OCI-LY7 (cell line): ENCODE data around the gene OR6F1. TPM values are rescaled to one million over a fixed set of nuclear protein-coding genes. Genes with fewer than 3 reads are reported as not detected.
"Not testable (repeated sequence)": the region's sequence is repeated elsewhere in the genome, so short reads cannot be mapped to it uniquely, and the experiment has no call there.

Experiments used
- BruUV-seq: library from RNA; stranded (reverse); fragments of 400-500 nt; replicated peaks from 2 replicates; lab custom pipeline; 2021; lab: Mats Ljungman, UMichigan
- CTCF ChIA-PET: fragments of 300-600 bp; sonication (Branson Sonifier 250); formaldehyde crosslinking; loops from one replicate; lab custom pipeline; 2022; ENCODE audit warnings: antibody characterized with exemption; ENCODE audit not compliant: unreplicated experiment; lab: Charles Lee
- POLR2A ChIA-PET: fragments of 300-600 bp; sonication (Branson Sonifier 250); formaldehyde crosslinking; loops from one replicate; lab custom pipeline; 2022; ENCODE audit warnings: antibody characterized with exemption; lab: Charles Lee
- DNase-seq: peaks from one replicate; pipeline ENCODE4 v3.0.0-alpha.2; 2015; ENCODE audit warnings: low spot score
- H2AFZ ChIP-seq: fragments of 200-600 bp; sonication (generic), shearing (Covaris generic); 2 replicates; pipeline ENCODE4 v1.6.1; 2014; ENCODE audit warnings: mild to moderate bottlenecking, antibody characterized with exemption, low read length, moderate library complexity
- H3K27ac ChIP-seq: fragments of 200-600 bp; sonication (generic); 2 replicates; pipeline ENCODE4 v1.5.1; 2014; ENCODE audit warnings: mixed run types, low read depth, mild to moderate bottlenecking, moderate library complexity, low read length, inconsistent platforms; ENCODE audit not compliant: poor library complexity, severe bottlenecking
- H3K36me3 ChIP-seq: fragments of 200-600 bp; sonication (generic); 2 replicates; pipeline ENCODE4 v1.6.1; 2014; ENCODE audit warnings: mild to moderate bottlenecking, antibody characterized with exemption, low read length, moderate library complexity, mixed read lengths; ENCODE audit not compliant: insufficient read depth
- H3K4me1 ChIP-seq: fragments of 200-600 bp; sonication (generic); 2 replicates; pipeline ENCODE4 v1.5.1; 2014; ENCODE audit warnings: mild to moderate bottlenecking, low read length; ENCODE audit not compliant: insufficient read depth, poor library complexity, severe bottlenecking
- H3K4me2 ChIP-seq: fragments of 200-600 bp; sonication (generic); 2 replicates; pipeline ENCODE4 v1.6.1; 2014; ENCODE audit warnings: mild to moderate bottlenecking, low read length
- H3K4me3 ChIP-seq: fragments of 200-600 bp; sonication (generic); 2 replicates; pipeline ENCODE4 v1.5.1; 2014; ENCODE audit warnings: mild to moderate bottlenecking, low read depth, low read length; ENCODE audit not compliant: poor library complexity, severe bottlenecking
- H3K79me2 ChIP-seq: fragments of 200-600 bp; sonication (generic); 2 replicates; pipeline ENCODE4 v1.6.1; 2016; ENCODE audit warnings: low read depth, mild to moderate bottlenecking, low read length, moderate library complexity, mixed read lengths; ENCODE audit not compliant: insufficient read depth
- H3K9me2 ChIP-seq: fragments of 200-600 bp; sonication (generic); 2 replicates; pipeline ENCODE4 v1.6.1; 2016; ENCODE audit warnings: mild to moderate bottlenecking, low read length, mixed read lengths; ENCODE audit not compliant: insufficient read depth
- H3K9me3 ChIP-seq: fragments of 200-600 bp; sonication (generic); 2 replicates; pipeline ENCODE4 v1.6.1; 2014; ENCODE audit warnings: mild to moderate bottlenecking, mixed run types, low read length, mixed read lengths
- H4K20me1 ChIP-seq: fragments of 200-600 bp; sonication (generic); 2 replicates; pipeline ENCODE4 v1.6.1; 2014; ENCODE audit warnings: mild to moderate bottlenecking, antibody characterized with exemption, low read length, moderate library complexity, mixed read lengths; ENCODE audit not compliant: insufficient read depth
- EZH2phosphoT487 ChIP-seq: fragments of 200-600 bp; sonication (generic); IDR thresholded peaks from 2 replicates; pipeline ENCODE4 v1.6.1; 2018; ENCODE audit warnings: low read depth, borderline replicate concordance, mild to moderate bottlenecking, mixed run types, antibody characterized with exemption, low read length, moderate library complexity, mixed read lengths
- intact Hi-C: fragments of 100-400 bp; cut with micrococcal nuclease; formaldehyde crosslinking; loops from one replicate; pipeline ENCODE4 v1.10.0; 2022; ENCODE audit not compliant: unreplicated experiment
- total RNA-seq, 2 experiments: library from RNA; depleted of rRNA in 1 of 2; stranded (reverse); fragments of >200 nt in 1 of 2; shearing (Covaris generic) in 1 of 2; gene quantifications; 2 replicates each; pipeline ENCODE4 v1.2.3, GENCODE V29; 2014 to 2022
- TF ChIP-seq, protein P1 (sequence below): fragments of 200-600 bp; sonication (generic); conservative IDR thresholded peaks from 2 replicates; pipeline ENCODE4 v1.5.1; 2014; ENCODE audit warnings: mild to moderate bottlenecking, antibody characterized with exemption, low read length, moderate library complexity, mixed read lengths

Gene OR6F1
- total RNA-seq, 2 experiments from 2014 or later = not detected

DNA sequence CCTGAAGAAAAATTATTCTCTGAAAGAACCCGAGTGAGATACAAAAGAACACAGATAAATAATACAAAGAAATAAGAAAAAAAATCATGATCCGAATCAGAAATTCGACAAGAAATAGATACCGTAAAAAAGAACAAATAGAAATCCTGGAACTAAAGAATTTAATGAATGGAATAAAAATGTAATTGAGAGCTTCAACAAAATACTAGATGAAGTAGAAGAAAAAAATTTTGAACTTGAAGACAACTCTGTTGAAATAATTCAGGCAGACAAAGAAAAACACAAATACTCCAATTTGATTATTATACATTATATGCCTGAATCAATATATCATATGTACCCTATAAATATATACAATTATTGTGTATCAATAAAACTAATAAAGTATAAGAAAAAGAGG is 4.8 kb upstream of the OR6F1 start:
- DNase-seq = no peak
- no TSS peak for BruUV-seq
- Histone ChIP-seq H3K4me3 (no peak overlapping the region), H2AFZ (no peak overlapping the region), H3K4me2 (no peak overlapping the region), H3K79me2 (no peaks in the 10 kb centered on the region), H3K27ac (no peak overlapping the region), H3K9me3 (no peaks in the 10 kb centered on the region), H3K9me2 (no peaks in the 10 kb centered on the region), H3K4me1 (no peaks in the 10 kb centered on the region), H3K36me3 (no peaks in the 10 kb centered on the region), H4K20me1 (no peaks in the 10 kb centered on the region)
- intact Hi-C loops = no loop called here
- ChIA-PET POLR2A (no interaction called here), CTCF (no interaction called here)
- no peak for TF ChIP-seq EZH2phosphoT487
- TF ChIP-seq, protein P1, sequence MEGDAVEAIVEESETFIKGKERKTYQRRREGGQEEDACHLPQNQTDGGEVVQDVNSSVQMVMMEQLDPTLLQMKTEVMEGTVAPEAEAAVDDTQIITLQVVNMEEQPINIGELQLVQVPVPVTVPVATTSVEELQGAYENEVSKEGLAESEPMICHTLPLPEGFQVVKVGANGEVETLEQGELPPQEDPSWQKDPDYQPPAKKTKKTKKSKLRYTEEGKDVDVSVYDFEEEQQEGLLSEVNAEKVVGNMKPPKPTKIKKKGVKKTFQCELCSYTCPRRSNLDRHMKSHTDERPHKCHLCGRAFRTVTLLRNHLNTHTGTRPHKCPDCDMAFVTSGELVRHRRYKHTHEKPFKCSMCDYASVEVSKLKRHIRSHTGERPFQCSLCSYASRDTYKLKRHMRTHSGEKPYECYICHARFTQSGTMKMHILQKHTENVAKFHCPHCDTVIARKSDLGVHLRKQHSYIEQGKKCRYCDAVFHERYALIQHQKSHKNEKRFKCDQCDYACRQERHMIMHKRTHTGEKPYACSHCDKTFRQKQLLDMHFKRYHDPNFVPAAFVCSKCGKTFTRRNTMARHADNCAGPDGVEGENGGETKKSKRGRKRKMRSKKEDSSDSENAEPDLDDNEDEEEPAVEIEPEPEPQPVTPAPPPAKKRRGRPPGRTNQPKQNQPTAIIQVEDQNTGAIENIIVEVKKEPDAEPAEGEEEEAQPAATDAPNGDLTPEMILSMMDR = no peak

DNA sequence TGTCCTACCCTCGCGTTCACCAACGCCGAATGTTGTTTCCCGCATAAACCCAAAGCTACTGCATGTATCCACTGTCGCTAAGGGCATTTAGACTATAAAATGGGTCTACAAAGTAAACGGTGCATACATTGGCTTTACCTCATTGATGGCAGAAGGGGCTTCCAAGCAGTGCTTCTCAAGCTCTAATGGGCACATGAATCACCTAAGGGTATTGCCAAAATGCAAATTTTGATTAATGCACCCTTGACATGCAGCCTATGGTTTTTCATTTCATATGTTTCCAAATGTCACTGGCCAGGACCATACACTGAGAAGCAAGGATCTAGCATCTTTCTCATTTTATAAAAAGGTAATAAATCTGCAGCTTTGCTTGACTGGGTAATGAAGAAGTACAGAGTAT is 2.7 kb downstream of the OR6F1 start:
- Histone ChIP-seq H3K9me3 (no peaks in the 10 kb centered on the region), H2AFZ (no peak overlapping the region), H3K4me2 (no peak overlapping the region), H3K79me2 (no peaks in the 10 kb centered on the region), H3K9me2 (no peaks in the 10 kb centered on the region), H3K27ac (no peak overlapping the region), H3K36me3 (no peaks in the 10 kb centered on the region), H3K4me1 (no peaks in the 10 kb centered on the region), H4K20me1 (no peaks in the 10 kb centered on the region), H3K4me3 (no peak overlapping the region)
- no TSS peak for BruUV-seq
- TF ChIP-seq, protein P1 = no peak
- no peak for TF ChIP-seq EZH2phosphoT487
- ChIA-PET CTCF (no interaction called here), POLR2A (no interaction called here)
- intact Hi-C loops = no loop called here
- DNase-seq = no peak

DNA sequence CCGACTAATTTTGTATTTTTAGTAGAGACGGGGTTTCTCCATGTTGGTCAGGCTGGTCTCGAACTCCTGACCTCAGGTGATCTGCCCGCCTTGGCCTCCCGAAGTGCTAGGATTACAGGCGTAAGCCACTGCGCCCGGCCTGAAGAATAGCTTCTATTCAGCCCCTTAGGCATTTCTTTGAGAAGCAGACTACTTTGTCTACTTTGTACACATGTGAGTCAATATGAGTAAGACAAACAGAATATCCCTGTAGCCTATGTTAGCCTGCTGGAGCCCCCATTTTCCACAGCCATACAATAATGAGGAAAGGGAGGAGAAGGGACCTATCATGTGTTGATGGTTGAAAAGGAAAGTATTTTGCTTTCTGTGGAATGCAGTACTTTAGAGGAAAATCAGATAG is 5.8 kb downstream of the OR6F1 start:
- H3K4me1 ChIP-seq, H3K4me3 ChIP-seq, H3K27ac ChIP-seq, CTCF ChIA-PET, DNase-seq, H3K9me3 ChIP-seq, H3K36me3 ChIP-seq, H4K20me1 ChIP-seq, H3K9me2 ChIP-seq, H3K79me2 ChIP-seq, POLR2A ChIA-PET, H2AFZ ChIP-seq, intact Hi-C loops, BruUV-seq, H3K4me2 ChIP-seq: not testable (repeated sequence)
